ENCODE results near the gene PCSK4. TPM values are rescaled to one million over a fixed set of nuclear protein-coding genes. Genes with fewer than 3 reads are reported as not detected.

Gene PCSK4
- total and polyA plus RNA-seq, 9 of the 15 experiments (the other 6 are each of a cell fraction or from before 2014, with no cell fraction given): 0.01 to 9.1 (median 2.1) TPM; not detected in 1

DNA sequence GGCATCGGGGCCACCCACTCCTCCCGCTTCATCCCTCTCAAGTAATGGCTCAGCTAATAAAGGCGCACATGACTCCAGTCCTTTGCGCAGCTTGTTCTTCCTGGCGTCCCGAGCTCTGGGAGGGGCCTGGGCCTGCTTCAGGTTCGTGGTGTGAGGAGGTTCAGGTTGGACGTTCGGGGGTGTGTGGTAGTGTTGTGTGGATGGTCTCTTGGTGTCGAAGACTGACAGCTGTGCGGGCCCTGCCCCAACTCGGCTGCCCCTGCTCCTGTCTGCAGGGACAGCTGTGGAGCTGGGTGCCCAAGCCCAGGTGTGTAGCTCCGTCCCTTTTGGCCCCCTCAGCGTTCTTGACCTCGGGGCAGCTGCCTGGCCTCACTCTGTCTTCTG is 49.7 kb downstream of the PCSK4 start:
- no peak overlapping the region for H2AFZ ChIP-seq (ENCODE audit: low read depth, low read length)
- H3K27ac ChIP-seq (ENCODE audit: extremely low read depth, low read depth, low read length): peak overlapping the region; percentile 38; the same call in 2 of the 3 replicates
- 0 out of 2 replicates have a peak, but pooled peaks have one; percentile 11 for TF ChIP-seq STAG1 (CRISPR knock-in tag; IDR thresholded peaks at IDR 0.05; ENCODE audit: borderline replicate concordance)
- no peak for TF ChIP-seq XRCC4 (IDR thresholded peaks at IDR 0.05; ENCODE audit: extremely low read depth, insufficient read depth, insufficient read length)
- TF ChIP-seq SUPT5H (IDR thresholded peaks at IDR 0.05): 0 out of 2 replicates have a peak, but pooled peaks have one; percentile 33
- peak; percentile 1 for TF ChIP-seq HNRNPLL (IDR thresholded peaks at IDR 0.05; ENCODE audit: low read depth, low read length, poor library complexity, severe bottlenecking)
- TF ChIP-seq HES1 (IDR thresholded peaks at IDR 0.05; ENCODE audit: low read depth): no peak
- no peak for TF ChIP-seq MTA2 (IDR thresholded peaks at IDR 0.05; ENCODE audit: low read depth)
- peak; percentile 80 for TF ChIP-seq RBFOX2 (IDR thresholded peaks at IDR 0.05; ENCODE audit: low read depth, low read length)
- TF ChIP-seq POLR2G (IDR thresholded peaks at IDR 0.05; ENCODE audit: low read depth, low read length): peak; percentile 52
- DNase-seq (ENCODE audit: extremely low read depth in 1 of 4, low spot score in 3 of 4) (no peak), ATAC-seq (no peak), FAIRE-seq (no peak)
- peaks cover 48 to 91% of the 10 kb centered on the region in 2 experiments for H3K4me1 ChIP-seq (replicated peaks in 1 of 2; ENCODE audit: control insufficient read depth in 2 of 2, insufficient read depth in 2 of 2, low read length in 2 of 2)
- peaks cover 29% of the 10 kb centered on the region for H4K20me1 ChIP-seq (replicated peaks; ENCODE audit: control insufficient read depth, insufficient read depth, low read length)
- H3K4me3 ChIP-seq: peak overlapping the region; percentile 70; the same call in 1 of the 2 replicates
- ChIA-PET CTCF (ENCODE audit: low intra/inter-chr PET ratio) (no interaction called here), POLR2A (interaction anchor here (0.5 to 1.8 kb wide), 14 partner anchors 8 to 298 kb away, joined by 3 to 7 read pairs (median 3); partner anchors contain the start of gene CIRBP)
- peaks cover 50% of the 10 kb centered on the region for H3K79me2 ChIP-seq (ENCODE audit: control insufficient read depth, insufficient read depth, low read length)
- in situ Hi-C loops (cut with MboI) (no loop called here), intact Hi-C loops (cut with micrococcal nuclease) (loop anchor here (10.0 kb wide), 1 partner anchor 166 kb away; the partner anchor contains the start of gene FAM174C)
- no peaks in the 10 kb centered on the region for H3K9me3 ChIP-seq (replicated peaks; ENCODE audit: control insufficient read depth, insufficient read depth, low read depth, low read length)
- BruUV-seq (replicated peaks): no TSS peak
- WGBS (ENCODE audit: insufficient coverage, low coverage, missing lambda C conversion rate): 45% methylated on average over 15 of the region's 15 CpGs
- H3K27me3 ChIP-seq (ENCODE audit: control insufficient read depth in 2 of 2, insufficient read depth in 2 of 2, low read length in 2 of 2): no peaks in the 10 kb centered on the region
- peaks cover 43% of the 10 kb centered on the region for H3K36me3 ChIP-seq (ENCODE audit: control insufficient read depth, insufficient read depth, low read length)
- H3K9me1 ChIP-seq (ENCODE audit: control insufficient read depth, insufficient read depth, low read length): no peaks in the 10 kb centered on the region
- H3K9ac ChIP-seq (ENCODE audit: insufficient read depth in 1 of 2, low read depth in 2 of 2, low read length in 2 of 2): peak overlapping the region; percentile 93 to 100
- H3K4me2 ChIP-seq (ENCODE audit: insufficient read depth, low read length): peak overlapping the region; percentile 97
